Measurements from ENCODE around the gene VPS33B. TPM values are rescaled to one million over a fixed set of nuclear protein-coding genes. Genes with fewer than 3 reads are reported as not detected.
A peak's percentile ranks its signal among the peaks of the same experiment; 100 is the strongest.

The VPS33B gene
- 10 to 100 TPM in 1 of 2 donors, 1 to 10 TPM in 1; 9.4 to 18.3 TPM for total RNA-seq

DNA sequence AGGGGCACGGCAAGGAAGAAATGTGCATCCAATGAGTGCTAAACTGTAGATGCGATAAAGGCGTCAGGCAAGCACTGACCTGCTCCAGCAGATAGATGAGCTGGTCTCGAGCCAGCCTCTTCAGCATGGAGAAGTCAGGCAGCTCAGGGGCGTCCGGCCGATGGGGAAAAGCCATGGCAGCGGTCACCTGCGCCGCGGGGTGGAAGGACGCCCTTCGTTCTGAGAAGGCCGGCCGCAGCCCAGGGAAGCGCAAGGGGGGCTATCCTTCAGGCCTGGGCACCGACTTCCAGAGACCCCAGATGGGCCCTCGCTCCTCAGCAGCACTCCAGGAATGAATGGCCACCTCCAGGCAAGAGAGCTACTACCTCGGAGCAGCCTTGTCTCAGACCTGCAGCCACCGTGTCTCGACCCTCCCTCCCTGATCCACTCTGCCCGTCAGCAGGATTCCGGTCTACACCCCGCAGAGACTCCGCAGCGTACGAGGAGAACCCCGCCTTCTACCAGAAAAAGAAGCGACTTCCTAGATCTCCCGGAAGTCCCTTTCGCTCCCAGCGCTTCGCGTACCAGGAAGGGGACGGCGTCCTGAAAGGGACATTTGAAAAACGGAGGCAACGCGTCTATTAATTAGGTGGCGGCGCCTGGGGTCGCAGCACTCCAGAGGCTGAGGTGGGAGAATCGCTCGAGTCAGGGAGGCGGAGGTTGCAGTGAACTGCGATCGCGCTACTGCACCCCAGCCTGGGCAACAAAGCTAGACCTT, at the start of gene VPS33B:
VPS33B (minus strand) TSS at position 520 of the 757 bp plus-strand sequence; CDS start at position 175, 345 bp downstream.
- no peaks in the 10 kb centered on the region for H3K27me3 ChIP-seq (replicated peaks; ENCODE audit: insufficient read depth)
- no peaks in the 10 kb centered on the region for H3K9me3 ChIP-seq
- intact Hi-C loops (cut with DNase I): loop anchor here (10.0 kb wide), 1 partner anchor 67 kb away; the partner anchor contains the start of gene RCCD1
- peak; percentile 98 for TF ChIP-seq POLR2AphosphoS5 (IDR thresholded peaks at IDR 0.05)
- no peak for TF ChIP-seq POLR2A (IDR thresholded peaks at IDR 0.05)
- no peak for TF ChIP-seq CTCF (IDR thresholded peaks at IDR 0.05)
- peak; percentile 83 for DNase-seq (ENCODE audit: low spot score)
- H3K27ac ChIP-seq: peak within 1 kb of the TSS; percentile 55
- H3K4me1 ChIP-seq (replicated peaks): peaks cover 9% of the 10 kb centered on the region
- H3K4me3 ChIP-seq: peak within 1 kb of the TSS; percentile 75 to 94
- no peaks in the 10 kb centered on the region for H3K36me3 ChIP-seq
- under 1% methylated on average over 39 of the region's 48 CpGs for WGBS

- H3K4me3 ChIP-seq: no peak overlapping the region
- H3K36me3 ChIP-seq: no peaks in the 10 kb centered on the region
- intact Hi-C loops (cut with DNase I): no loop called here
- TF ChIP-seq POLR2A (IDR thresholded peaks at IDR 0.05): no peak
- no peak for TF ChIP-seq CTCF (IDR thresholded peaks at IDR 0.05)
- no peak for TF ChIP-seq POLR2AphosphoS5 (IDR thresholded peaks at IDR 0.05)
- no peaks in the 10 kb centered on the region for H3K4me1 ChIP-seq (replicated peaks)
- DNase-seq (ENCODE audit: low spot score): no peak
- H3K27me3 ChIP-seq (replicated peaks; ENCODE audit: insufficient read depth): no peaks in the 10 kb centered on the region
- no peaks in the 10 kb centered on the region for H3K9me3 ChIP-seq
- no peak overlapping the region for H3K27ac ChIP-seq
- 91% methylated on average over 4 of the region's 4 CpGs for WGBS
These were observed 49.8 kb upstream of the VPS33B start for GRCh38 chr15:91072161-91072560.

DNA sequence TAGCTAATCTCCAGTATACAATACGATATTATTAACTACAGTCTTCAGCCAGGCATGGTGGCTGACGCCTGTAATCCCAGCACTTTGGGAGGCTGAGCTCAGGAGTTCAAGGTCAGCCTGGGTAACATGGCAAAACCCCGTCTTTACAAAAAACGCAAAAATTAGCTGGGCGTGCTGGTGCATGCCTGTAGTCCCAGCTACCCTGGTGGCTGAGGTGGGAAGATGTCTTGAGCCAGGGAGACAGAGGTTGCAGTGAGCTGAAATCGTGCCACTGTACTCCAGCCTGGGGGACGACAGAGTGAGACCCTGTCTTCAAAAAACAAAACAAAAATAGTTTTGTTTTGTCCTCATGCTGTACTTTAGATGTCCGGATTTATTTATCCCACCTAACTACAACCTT, 48.5 kb upstream of the VPS33B start:
- H3K27me3 ChIP-seq (replicated peaks; ENCODE audit: insufficient read depth): no peaks in the 10 kb centered on the region
- H3K4me3 ChIP-seq: no peak overlapping the region
- no peaks in the 10 kb centered on the region for H3K4me1 ChIP-seq (replicated peaks)
- H3K9me3 ChIP-seq: no peaks in the 10 kb centered on the region
- H3K36me3 ChIP-seq: no peaks in the 10 kb centered on the region
- H3K27ac ChIP-seq: no peak overlapping the region
- DNase-seq (ENCODE audit: low spot score): no peak
- 68% methylated on average over 8 of the region's 8 CpGs for WGBS
- intact Hi-C loops (cut with DNase I): no loop called here
- no peak for TF ChIP-seq POLR2AphosphoS5 (IDR thresholded peaks at IDR 0.05)
- no peak for TF ChIP-seq POLR2A (IDR thresholded peaks at IDR 0.05)
- TF ChIP-seq CTCF (IDR thresholded peaks at IDR 0.05): no peak

DNA sequence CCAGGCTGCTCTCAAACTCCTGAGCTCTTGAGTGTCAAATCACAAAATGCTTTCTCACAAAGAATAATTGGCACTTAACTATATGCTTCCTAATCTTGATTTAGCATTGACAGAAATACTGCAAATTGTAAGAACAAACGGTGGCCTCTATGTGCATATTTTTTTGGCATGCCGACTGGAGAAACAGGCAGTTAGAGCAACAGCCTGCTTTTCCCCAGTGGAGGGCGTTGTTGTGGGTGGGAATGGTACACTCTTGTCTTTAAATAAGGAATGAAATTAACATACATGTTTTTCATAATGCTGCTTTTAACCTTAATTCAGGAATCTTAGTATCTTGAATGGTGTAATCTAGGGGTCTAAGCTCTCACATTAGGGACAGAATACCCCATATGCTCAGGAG, 46.6 kb upstream of the VPS33B start:
- no peaks in the 10 kb centered on the region for H3K9me3 ChIP-seq
- no peak for DNase-seq (ENCODE audit: low spot score)
- H3K4me3 ChIP-seq: no peak overlapping the region
- no peak overlapping the region for H3K27ac ChIP-seq
- intact Hi-C loops (cut with DNase I): no loop called here
- H3K36me3 ChIP-seq: no peaks in the 10 kb centered on the region
- TF ChIP-seq POLR2A (IDR thresholded peaks at IDR 0.05): no peak
- no peaks in the 10 kb centered on the region for H3K27me3 ChIP-seq (replicated peaks; ENCODE audit: insufficient read depth)
- WGBS: 58% methylated on average over 3 of the region's 3 CpGs
- no peaks in the 10 kb centered on the region for H3K4me1 ChIP-seq (replicated peaks)

GRCh38 chr15:91068436-91068835, 46.0 kb upstream of the VPS33B start:
- no peak for TF ChIP-seq POLR2A (IDR thresholded peaks at IDR 0.05)
- no peak for TF ChIP-seq POLR2AphosphoS5 (IDR thresholded peaks at IDR 0.05)
- no peak for TF ChIP-seq CTCF (IDR thresholded peaks at IDR 0.05)
- H3K27me3 ChIP-seq (replicated peaks; ENCODE audit: insufficient read depth): no peaks in the 10 kb centered on the region
- no peak overlapping the region for H3K4me3 ChIP-seq
- no peaks in the 10 kb centered on the region for H3K9me3 ChIP-seq
- no peak for DNase-seq (ENCODE audit: low spot score)
- H3K36me3 ChIP-seq: no peaks in the 10 kb centered on the region
- H3K4me1 ChIP-seq (replicated peaks): no peaks in the 10 kb centered on the region
- H3K27ac ChIP-seq: no peak overlapping the region
- 90% methylated on average over 2 of the region's 2 CpGs for WGBS
- intact Hi-C loops (cut with DNase I): no loop called here
